ENCODE data around the gene TMEM187. TPM values are rescaled to one million over a fixed set of nuclear protein-coding genes. Genes with fewer than 3 reads are reported as not detected.
A peak's percentile ranks its signal among the peaks of the same experiment; 100 is the strongest.

Gene TMEM187
- total RNA-seq, 2 donors from 2014 or later: 4.8 to 8.1 TPM

DNA sequence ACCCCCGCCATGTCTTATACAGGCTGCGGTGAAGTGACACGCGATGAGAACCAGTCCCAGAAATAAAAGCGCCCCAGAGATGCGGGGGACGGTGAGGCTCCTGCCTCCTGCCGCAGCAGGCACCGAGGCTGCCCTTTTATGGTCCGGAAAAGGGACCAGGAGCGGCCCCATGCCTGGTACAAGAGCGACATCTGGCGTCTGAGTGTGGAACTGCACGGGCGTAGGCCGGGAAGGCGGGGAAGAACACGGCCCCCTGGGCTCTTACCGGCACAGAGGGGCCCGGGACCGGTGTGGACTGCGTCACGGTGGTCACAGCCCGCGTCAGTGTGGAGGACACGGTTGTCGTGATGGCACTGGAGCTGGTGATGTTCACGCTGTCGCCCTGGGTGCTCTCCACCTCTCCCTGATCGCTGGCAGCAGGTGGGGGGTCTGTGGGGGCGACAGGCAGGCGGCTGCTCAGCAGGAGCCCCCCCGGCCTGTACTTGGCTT lies 19.2 kb upstream of the TMEM187 start:
- no peaks in the 10 kb centered on the region for H3K27me3 ChIP-seq (ENCODE audit: control insufficient read depth, insufficient read depth, low read length, poor library complexity, severe bottlenecking)
- Mint-ChIP-seq H3K4me3 (no peak overlapping the region), H3K27ac (peak overlapping the region; percentile 21), H3K4me1 (peaks cover 3% of the 10 kb centered on the region), H3K9me3 (no peaks in the 10 kb centered on the region), H3K36me3 (ENCODE audit: low read depth) (peaks cover 85% of the 10 kb centered on the region), H3K27me3 (ENCODE audit: insufficient read depth) (no peaks in the 10 kb centered on the region)
- no peak overlapping the region for H3K27ac ChIP-seq (ENCODE audit: low read depth, low read length)
- 32 to 37% methylated on average over 10 to 32 of the region's 33 CpGs for WGBS, 2 experiments (ENCODE audit: insufficient coverage in 1 of 2, insufficient read length in 1 of 2)
- H3K36me3 ChIP-seq (ENCODE audit: control insufficient read depth, insufficient read depth, low read length): peaks cover 25% of the 10 kb centered on the region
- no peak overlapping the region for H3K4me3 ChIP-seq (ENCODE audit: low read length)
- DNase-seq: peak; percentile 92
- no peaks in the 10 kb centered on the region for H3K4me1 ChIP-seq (ENCODE audit: control insufficient read depth, insufficient read depth, low read length)
- no peaks in the 10 kb centered on the region for H3K9me3 ChIP-seq (ENCODE audit: control insufficient read depth, low read length)
- TF ChIP-seq, protein P1, sequence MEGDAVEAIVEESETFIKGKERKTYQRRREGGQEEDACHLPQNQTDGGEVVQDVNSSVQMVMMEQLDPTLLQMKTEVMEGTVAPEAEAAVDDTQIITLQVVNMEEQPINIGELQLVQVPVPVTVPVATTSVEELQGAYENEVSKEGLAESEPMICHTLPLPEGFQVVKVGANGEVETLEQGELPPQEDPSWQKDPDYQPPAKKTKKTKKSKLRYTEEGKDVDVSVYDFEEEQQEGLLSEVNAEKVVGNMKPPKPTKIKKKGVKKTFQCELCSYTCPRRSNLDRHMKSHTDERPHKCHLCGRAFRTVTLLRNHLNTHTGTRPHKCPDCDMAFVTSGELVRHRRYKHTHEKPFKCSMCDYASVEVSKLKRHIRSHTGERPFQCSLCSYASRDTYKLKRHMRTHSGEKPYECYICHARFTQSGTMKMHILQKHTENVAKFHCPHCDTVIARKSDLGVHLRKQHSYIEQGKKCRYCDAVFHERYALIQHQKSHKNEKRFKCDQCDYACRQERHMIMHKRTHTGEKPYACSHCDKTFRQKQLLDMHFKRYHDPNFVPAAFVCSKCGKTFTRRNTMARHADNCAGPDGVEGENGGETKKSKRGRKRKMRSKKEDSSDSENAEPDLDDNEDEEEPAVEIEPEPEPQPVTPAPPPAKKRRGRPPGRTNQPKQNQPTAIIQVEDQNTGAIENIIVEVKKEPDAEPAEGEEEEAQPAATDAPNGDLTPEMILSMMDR (conservative IDR thresholded peaks at IDR 0.05): peak; percentile 99
- H3K9ac ChIP-seq (ENCODE audit: extremely low read depth, low read length, poor library complexity, severe bottlenecking): no peak overlapping the region

DNA sequence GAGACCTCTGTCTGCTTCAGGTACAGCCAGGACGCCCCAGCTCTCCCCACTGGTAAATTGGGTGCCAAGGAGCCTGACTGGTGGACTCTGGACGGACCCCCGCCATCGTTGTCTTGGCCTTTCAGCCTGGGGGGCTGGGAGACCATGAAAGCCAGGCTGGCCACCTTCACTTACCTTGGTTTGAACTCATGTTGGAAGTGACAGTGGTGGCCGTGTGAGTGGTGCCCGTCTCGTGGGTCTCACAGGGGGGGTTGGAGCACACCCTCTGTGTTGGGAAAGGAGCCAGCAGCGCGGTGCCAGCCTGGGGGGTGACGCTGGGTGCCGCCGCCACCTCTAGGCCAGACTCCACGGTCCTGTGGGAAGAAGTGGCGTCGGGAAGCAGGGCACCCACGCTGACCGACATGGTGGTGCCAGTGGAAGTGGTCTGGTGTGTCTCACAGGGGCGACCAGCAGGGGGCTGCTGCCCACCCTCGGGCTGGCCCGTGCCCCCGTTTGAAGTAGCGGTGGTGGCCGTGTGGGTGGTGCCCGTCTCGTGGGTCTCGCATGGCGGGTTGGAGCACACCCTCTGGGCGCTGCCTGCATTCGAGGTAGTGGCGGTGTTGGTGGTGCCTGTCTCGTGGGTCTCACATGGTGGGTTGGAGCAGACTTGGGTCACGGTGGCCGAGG lies 18.5 kb upstream of the TMEM187 start:
- no peak for DNase-seq
- WGBS, 2 experiments (ENCODE audit: insufficient coverage in 1 of 2, insufficient read length in 1 of 2): 94 to 100% methylated on average over 1 to 33 of the region's 33 CpGs
- Histone ChIP-seq H3K27ac (ENCODE audit: low read depth, low read length) (no peak overlapping the region), H3K4me3 (ENCODE audit: low read length) (no peak overlapping the region), H3K27me3 (ENCODE audit: control insufficient read depth, insufficient read depth, low read length, poor library complexity, severe bottlenecking) (no peaks in the 10 kb centered on the region), H3K9me3 (ENCODE audit: control insufficient read depth, low read length) (no peaks in the 10 kb centered on the region), H3K4me1 (ENCODE audit: control insufficient read depth, insufficient read depth, low read length) (no peaks in the 10 kb centered on the region), H3K36me3 (ENCODE audit: control insufficient read depth, insufficient read depth, low read length) (peaks cover 30% of the 10 kb centered on the region), H3K9ac (ENCODE audit: extremely low read depth, low read length, poor library complexity, severe bottlenecking) (no peak overlapping the region)
- no peak overlapping the region for H3K4me3 Mint-ChIP-seq
- TF ChIP-seq, protein P1 (conservative IDR thresholded peaks at IDR 0.05): peak; percentile 44
- peaks cover 87% of the 10 kb centered on the region for H3K36me3 Mint-ChIP-seq (ENCODE audit: low read depth)
- H3K27me3 Mint-ChIP-seq (ENCODE audit: insufficient read depth): no peaks in the 10 kb centered on the region
- no peak overlapping the region for H3K27ac Mint-ChIP-seq
- no peaks in the 10 kb centered on the region for H3K4me1 Mint-ChIP-seq
- H3K9me3 Mint-ChIP-seq: no peaks in the 10 kb centered on the region

DNA sequence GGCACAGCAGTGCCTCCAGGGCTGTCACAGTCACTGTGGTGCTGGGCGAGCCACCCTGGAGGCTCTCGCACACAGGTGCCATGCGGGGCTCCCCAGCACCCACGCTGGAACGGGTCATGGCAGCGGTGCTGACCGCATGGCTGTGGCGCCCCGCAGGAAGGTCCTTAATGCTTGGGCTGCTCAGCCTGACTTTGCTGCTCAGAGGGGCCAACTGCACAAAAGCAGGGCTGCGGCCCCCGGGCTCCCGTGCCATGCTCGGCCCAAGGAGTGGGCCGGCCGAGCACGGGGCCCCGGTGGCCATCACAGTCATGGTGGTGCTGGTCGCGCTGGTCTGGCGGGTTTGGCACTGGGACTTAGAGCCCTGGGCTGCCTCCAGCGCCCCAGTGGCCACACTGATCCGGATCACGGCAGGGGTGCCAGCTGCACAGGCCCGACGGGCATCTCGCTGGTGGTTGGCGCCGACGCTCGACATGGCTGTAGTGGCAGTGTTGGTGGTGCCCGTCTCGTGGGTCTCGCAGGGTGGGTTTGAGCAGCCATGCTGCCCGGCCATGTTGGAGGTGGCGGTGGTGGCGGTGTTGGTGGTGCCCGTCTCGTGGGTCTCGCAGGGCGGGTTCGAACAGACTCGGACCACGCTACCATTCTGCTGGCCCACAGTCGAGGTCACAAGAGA lies 17.9 kb upstream of the TMEM187 start:
- H3K9me3 ChIP-seq (ENCODE audit: control insufficient read depth, low read length): no peaks in the 10 kb centered on the region
- TF ChIP-seq, protein P1 (conservative IDR thresholded peaks at IDR 0.05): no peak
- Mint-ChIP-seq H3K36me3 (ENCODE audit: low read depth) (peaks cover 87% of the 10 kb centered on the region), H3K27ac (no peak overlapping the region), H3K27me3 (ENCODE audit: insufficient read depth) (no peaks in the 10 kb centered on the region), H3K4me3 (no peak overlapping the region), H3K9me3 (no peaks in the 10 kb centered on the region), H3K4me1 (no peaks in the 10 kb centered on the region)
- DNase-seq: no peak
- H3K4me3 ChIP-seq (ENCODE audit: low read length): no peak overlapping the region
- 97 to 100% methylated on average over 2 to 43 of the region's 44 CpGs for WGBS, 2 experiments (ENCODE audit: insufficient coverage in 1 of 2, insufficient read length in 1 of 2)
- no peak overlapping the region for H3K27ac ChIP-seq (ENCODE audit: low read depth, low read length)
- H3K36me3 ChIP-seq (ENCODE audit: control insufficient read depth, insufficient read depth, low read length): peaks cover 35% of the 10 kb centered on the region
- no peaks in the 10 kb centered on the region for H3K27me3 ChIP-seq (ENCODE audit: control insufficient read depth, insufficient read depth, low read length, poor library complexity, severe bottlenecking)
- no peaks in the 10 kb centered on the region for H3K4me1 ChIP-seq (ENCODE audit: control insufficient read depth, insufficient read depth, low read length)
- no peak overlapping the region for H3K9ac ChIP-seq (ENCODE audit: extremely low read depth, low read length, poor library complexity, severe bottlenecking)
